B cell (primary cell): Measurements from ENCODE around the gene TBC1D1.

Experiments
- CTCF ChIP-seq: fragments of 200-600 bp; IDR thresholded peaks from one replicate; pipeline ENCODE4 v1.8.0; 2022; ENCODE audit warnings: antibody characterized with exemption, mild to moderate bottlenecking
- EZH2 ChIP-seq: IDR thresholded peaks from 2 replicates; pipeline ENCODE4 v1.6.1; 2012; ENCODE audit warnings: borderline replicate concordance, low read depth, mild to moderate bottlenecking, moderate library complexity, low read length; ENCODE audit not compliant: insufficient read depth, poor library complexity, severe bottlenecking

DNA sequence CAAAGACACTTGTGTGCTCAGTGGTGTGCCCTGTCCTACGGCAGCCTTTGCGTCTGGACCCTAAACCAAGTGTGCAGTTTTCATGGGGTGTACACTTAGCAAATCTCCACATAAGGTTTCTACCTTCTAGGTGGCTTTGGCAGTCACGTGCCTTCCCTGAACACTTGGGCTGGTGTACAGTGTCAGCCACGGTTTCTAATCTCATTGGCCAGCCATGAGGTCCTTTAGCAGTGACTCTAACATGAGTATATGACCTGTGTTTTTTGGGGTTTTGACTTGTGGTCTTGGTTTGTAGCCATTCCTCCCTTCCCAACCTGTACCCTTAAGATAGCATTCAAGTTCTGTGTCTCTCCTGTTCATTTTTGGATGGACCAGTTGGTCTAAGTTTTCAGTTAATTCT is 145.7 kb downstream of the TBC1D1 start:
- TF ChIP-seq EZH2 (no peak), CTCF (no peak)
